Islet of Langerhans (tissue), 1 donor: ENCODE data around the gene ATXN7L1.
"Not testable (repeated sequence)": the region's sequence is repeated elsewhere in the genome, so short reads cannot be mapped to it uniquely, and the experiment has no call there.

Experiments used
- FAIRE-seq: peaks from one replicate; lab custom pipeline; 2011; peaks lifted over from hg19 to GRCh38; lab: Jason Lieb, UNC

Gene ATXN7L1

DNA sequence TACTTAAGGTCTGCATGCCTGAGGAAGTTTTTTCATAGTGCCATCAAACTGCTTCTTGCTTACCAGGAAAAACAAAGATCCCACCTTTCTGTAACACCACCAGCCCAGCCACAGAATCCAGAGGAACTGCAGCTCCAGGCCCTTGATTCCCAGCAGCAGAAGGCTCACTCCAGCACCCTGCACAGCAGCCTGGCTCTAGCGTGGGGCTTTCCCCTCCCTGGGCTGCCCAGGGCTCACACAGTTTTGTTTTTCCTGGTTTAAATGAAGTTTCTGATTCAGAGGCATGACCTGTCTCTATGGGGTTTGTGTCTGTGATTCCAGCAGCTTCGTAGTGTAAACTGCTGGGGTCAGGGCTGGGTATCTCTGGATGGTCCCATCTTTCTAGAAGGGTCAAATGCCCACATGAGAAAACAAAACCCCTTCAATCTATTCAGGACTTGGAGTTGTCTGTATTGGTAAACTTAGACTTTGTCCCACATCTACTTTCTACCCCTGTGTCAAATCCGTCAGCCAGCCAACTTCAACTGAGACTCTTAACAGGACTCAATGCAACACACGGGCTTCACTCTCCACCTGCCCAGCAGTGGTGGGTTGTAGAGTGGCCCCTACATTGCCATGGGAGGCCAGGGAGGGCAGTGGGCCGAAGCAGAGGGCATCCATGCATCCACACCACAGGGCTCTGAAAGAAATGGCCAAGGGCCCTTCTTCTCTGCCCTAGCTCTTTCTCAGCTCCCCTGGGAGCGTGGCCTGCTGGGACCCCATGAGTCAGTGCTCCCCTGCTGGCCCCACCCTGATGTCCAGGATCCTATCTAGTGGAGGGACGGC, 73.6 kb downstream of the ATXN7L1 start:
- no peak for FAIRE-seq

DNA sequence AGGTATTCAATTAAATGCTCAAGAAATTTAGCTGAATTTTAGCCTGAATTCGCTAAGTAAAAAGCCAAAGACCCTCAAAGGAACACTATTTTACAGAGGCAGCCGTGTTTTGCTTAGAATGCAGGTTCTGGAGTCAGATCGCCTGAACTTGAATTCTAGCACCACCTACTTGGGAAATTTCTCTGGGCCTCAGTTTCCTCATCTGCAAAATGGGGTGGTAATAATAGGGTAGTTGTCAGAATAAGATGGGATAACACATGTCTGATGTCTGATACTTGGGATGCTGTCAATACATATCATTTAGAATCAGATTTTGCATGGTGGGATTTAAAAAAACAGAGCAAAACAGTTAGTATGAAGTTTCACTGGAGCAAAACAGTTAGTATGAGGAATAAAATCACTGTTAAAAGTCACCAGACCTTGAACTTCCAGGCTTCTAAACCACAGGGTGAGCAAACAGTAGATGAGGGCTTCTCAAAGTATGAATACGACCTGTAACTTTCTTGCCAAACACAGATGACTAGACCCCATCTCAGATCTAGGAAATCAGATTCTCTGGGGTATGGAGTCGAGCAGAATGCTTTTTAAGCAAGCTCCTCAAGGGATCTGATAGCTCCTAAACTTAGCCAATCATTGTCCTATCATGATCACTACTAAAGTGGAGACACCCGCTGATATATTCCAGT, 75.4 kb downstream of the ATXN7L1 start:
- no peak for FAIRE-seq

DNA sequence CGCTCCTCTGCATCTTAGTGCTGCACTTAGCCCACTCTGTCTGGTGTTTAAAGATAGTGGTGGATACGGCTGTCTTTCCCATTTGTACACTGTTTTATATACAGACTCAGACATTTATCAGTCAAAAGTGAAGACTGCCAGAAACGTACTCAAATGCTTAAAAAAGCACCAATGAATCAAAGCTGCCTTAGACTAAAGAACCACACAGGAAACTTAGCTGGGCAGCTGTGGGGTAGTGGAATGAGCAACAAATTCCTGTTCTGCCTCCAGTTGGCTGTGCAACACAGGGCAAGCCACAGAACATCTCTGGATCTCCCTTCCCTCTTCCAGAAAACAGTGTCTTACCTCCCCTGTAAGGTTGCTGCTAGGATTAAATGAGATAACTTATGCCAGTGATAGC, 76.0 kb downstream of the ATXN7L1 start:
- no peak for FAIRE-seq

DNA sequence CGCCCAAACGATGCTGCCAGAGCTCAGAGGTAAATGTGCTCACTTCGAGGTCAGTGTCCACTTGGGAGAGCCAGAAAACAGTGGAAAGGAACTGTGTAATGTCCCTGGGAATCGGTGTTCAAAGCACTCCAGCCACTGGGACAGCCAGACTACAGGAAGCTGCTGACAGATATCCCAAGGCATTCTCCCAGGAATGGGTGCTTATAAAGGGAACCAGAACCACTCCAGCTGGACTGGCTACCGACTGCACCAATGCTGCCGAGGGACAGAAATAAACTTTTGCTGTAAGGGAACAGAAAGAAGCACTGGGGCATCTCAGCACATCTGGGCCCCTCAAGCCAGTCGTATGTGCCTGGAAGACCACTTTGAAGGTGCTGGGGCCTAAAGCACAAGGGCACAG, 76.7 kb downstream of the ATXN7L1 start:
- FAIRE-seq: no peak

DNA sequence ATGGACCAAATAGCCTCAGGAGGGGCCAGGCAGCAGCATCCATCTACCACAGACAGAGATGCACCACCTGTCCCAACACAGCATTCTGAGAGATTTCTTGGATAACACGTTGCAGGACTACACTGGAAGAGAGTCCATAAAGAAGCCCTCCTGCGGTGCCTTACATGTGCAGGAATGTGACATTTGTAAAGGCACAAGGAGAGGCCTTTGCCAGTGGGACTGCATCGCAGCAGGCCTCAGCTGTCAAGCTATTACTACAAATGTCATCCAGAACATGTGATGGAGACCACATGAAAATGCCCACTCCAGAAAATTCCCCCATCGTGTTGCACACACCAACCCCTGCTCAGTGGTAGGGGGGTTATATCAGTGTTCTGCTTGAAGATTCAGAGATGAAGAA, 77.4 kb downstream of the ATXN7L1 start:
- no peak for FAIRE-seq

DNA sequence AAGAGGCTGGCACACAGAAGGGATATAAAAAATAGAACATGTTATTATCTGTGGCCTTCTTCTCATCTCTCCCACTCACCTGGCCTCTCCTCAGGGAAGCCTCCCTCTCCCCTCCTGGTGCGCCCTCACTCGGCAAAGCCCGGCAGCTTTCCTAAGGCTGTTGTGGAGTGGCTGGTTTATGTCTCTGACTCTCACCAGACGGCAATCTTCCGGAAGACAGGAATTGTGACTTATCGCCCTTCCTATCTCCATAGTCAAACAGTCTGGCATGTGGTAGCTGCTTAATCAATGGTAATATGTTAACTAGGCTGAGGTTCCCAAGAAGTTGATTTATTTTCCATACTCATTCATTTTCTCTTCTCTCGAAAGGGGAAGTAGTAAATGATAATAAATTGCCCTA, 78.7 kb downstream of the ATXN7L1 start:
- no peak for FAIRE-seq

DNA sequence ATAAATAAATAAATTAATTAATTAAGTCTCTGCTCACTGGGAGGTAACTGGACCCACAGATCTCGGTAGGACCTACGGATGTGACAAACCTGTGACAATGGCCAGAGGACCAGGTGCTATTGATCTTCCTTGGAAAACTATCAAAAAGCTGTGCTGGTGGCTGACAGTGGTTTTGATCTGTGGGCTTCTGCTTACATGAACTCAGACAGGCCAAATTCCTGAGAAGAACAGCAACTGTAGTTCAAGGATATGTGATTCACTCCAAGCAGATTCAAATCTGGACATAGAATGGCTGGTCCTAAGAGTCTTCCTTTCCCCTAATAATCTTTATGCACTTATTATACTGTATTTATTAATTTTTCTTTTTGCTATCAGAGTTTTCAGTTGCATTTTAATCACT, 80.0 kb downstream of the ATXN7L1 start:
- FAIRE-seq: no peak

DNA sequence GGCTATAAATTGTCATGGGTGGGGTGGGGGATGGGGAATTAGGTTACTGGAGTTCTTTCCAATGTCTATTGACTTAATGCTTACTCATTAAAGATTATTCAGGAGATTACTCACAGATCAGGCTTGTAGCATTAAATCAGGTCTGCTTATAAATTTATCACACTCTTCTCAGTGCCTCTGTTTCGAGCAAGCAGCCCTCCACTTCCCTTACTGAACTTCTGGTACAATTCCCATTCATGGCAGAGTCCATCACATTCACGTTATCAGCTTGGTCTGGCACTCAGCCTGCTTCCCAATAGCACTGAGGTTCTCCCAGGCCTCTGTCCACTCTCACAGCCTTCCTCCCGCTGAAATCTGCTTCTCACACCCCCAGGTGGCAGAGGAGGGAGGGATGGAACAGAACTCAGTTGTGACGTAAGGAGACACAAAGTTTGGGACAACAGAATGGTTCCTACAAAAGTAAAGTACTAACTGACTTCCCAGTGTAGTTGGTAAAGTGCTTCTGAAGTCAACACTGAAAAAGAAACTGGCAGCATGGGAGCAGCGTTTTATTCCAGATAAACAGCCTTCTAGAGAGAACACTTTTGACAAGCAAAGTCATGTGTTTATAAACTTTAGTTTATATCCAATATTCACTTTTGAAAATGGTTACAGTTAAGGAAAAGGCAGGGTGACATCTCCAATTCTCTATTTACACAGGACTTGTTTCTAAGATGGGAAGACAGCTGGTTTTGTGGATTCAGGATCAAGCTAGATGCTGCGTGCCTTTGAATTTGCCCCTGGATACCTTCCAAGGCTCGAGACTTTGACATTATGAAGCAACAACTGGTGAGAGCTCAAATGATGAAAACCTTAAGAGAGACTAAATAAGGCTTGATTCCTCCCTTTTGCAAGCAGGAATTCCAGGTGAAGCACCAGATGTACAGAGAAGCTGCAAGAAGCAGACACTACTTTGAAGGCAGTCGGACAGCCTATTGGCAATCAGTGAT, 81.4 kb downstream of the ATXN7L1 start:
- no peak for FAIRE-seq

DNA sequence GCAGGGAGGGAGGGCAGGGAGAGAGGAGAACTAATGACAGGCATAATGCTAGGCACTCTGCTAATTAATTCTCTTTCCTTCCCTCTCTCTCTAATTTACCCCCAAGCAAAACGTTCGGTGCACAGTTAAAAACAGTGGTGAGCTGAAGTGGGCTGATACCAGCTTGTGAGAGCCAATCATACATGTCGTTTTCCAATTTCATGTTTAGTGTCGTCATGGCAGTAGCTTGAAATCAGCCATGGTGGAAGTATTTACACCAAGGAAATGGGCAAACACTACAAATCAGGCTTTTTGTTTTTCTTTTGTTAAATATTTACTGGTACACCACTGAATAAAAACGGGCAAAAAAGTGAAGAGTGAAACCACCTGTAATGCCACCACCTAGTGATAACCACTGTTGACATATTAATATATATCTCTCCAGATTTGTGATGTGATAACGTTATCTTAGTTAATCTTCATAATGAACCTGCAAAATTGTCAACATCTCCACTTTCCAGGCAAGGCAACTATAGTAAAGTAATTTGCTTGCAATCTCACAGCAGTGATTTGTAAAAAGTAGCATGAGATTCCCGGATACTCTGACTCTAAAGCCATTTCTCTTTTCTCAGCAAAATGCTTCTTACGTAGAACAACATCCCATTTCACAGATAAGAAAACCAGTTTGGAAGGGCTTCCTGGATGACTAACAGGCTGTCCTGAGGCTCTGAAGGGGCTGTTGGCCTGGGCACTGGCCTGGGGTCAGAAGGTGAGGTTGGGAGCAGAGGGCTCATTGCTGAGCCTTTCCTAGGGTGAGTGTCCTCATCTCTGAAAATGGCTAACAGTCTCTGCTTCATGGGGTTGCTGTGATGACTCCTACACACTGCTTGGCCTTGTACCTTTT, 83.7 kb downstream of the ATXN7L1 start:
- no peak for FAIRE-seq

DNA sequence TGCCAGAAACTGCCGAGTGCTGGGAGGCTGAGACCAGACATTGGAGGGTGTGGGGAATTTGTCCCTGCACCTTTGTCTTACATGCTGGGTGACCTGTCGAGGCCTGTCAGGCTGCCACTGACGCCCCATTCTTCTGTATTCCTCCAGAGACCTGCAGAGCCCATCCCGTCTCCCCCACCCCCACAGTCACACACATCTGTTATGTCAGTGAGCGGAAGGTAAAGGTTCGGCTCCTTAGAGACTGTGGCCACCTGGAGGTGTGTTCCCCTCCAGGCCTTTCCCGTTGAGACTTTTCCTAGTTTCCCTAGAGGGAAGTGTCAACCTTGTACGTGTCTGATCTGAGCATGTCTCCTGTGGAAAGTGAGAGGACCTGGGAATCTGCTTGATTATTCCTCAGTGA, 84.5 kb downstream of the ATXN7L1 start:
- FAIRE-seq: no peak

DNA sequence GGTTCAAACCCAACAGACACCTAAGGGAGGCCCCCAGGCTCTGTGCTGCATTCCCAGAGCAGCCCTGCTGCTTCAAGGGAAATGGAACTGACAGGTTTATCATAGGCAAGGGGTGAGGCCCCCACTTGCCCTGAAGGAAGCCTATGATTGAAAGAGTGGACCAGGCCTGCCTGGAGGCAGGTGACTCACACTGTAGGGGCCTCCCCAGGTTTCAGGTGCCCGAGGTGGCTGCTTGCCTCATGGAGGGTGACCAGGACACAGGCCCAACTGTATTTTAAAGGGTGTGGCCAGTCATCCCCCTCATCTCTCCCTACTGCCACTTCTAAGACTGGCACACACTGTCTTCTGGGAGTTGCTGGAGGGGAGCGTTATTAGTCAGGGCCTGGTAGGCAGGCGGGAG, 85.4 kb downstream of the ATXN7L1 start:
- FAIRE-seq: no peak

DNA sequence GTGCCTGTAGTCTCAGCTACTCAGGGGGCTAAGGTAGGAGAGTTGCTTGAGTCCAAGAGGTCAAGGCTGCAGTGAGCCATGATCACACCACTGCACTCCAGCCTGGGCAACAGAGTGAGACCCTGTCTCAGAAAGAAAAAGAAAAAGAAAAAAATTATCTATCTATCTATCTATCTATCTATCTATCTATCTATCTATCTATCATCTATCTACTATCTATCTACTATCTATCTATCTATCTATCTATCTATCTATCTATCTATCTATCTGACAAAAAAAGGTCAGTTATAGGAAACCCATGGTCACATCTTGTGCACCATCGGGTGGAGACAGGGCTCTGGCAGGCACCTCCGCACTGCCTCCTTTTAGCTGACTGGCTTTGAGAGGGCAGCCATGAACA, 85.9 kb downstream of the ATXN7L1 start:
- FAIRE-seq: not testable (repeated sequence)

DNA sequence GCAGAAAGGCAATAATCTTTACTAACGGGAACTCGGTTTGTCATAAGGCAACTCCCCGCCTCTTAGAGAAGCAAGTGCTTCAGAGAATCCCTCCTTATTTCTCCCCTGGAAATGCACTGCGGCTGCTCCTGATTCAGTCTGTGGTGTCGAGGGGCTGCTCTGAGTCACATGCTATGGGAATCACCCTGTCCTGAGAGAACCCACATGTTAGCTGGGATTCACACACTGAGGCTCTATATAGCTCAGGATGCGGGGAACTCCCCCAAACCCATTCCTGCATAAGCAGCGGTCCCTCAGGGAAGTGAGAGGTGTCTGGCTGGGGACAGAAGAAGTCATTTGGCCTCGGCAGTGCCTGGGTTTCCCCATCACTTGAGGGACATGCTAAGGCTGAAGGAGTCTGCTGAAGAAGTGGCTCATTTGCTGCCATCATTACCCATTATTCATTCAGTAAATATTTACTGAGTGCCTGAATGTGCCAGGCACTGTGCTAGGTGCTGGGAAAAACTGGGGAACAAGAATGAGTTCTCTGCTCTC, 87.5 kb downstream of the ATXN7L1 start:
- no peak for FAIRE-seq

DNA sequence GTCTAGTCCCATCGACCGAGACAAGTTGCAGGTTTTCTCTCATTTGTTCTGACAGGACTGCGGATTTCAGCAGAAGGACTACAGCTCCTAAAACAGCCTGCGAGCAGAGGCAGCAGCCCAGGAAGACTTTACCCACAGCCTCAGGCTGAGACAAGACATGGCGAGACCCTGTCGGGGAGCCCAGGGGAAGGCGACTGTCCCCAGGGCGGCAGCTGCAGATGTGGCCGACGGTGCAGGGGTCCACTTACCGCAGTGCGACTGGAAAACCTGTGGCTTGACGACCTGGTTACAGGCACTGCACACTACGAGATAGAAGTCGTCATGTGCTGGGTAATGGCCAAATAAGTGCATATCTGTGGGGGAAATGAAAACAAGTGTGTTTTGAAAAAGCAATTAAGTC, 88.0 kb downstream of the ATXN7L1 start:
- FAIRE-seq: no peak

DNA sequence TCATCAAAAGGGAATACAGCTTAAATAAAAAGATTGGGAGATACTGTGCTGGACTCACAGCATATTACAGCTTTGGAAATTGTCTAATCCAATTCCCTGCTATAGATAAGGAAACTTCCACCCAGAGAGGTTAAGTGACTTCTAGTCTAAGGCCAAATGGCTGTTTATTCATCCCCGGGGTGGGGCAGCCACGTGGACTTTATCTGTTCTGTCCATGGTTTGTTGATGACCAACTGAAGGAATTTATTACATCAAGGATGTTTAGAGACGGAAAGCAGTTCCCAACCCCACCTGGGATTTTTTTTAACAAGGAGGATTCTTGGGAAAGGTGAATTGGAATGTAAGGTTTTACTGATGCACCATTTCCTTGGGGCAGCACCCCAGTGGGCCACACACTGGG, 88.6 kb downstream of the ATXN7L1 start:
- FAIRE-seq: no peak

DNA sequence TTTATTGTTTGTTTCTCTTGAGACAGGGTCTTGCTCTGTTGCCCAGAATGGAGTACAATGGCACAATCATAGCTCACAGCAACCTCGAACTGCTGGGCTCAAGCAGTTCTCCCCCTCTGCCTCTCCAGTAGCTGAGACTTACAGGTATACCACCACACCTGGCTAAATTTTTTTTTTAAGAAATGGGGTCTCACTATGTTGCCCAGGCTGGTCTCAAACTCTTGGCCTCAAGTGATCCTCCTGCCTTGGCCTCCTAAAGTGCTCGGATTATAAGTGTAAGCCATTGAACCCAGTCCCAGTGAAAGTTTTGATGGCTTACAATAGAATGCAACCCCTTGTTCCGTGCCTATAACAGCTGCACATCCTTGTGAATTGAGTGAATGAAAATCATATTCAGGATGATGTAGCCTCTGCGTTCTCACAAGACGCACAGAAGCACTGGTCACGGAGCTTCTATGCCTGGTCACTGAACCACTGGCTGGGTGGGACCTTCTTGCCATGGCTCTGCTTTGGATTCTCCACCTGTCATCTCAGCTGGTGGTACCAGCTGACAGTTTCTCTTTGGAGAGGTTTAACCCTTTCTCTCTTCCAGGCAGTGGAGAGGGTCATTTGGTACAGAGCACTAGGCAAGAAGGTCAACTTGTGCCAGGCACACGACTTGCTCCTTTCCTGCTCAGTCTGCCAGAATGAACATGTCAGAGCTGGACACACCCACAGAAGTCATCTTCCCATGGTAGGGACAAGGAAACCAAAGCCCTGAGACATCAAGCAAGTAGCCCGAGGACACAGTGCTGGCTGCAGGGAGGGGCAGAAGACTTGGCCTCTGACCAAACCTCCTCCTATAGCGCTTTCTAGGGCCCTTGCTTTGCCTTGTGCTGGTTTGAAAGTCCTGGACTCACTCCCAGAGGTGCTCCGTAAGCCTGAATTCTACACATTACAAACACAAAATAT, 89.6 kb downstream of the ATXN7L1 start:
- FAIRE-seq: no peak

DNA sequence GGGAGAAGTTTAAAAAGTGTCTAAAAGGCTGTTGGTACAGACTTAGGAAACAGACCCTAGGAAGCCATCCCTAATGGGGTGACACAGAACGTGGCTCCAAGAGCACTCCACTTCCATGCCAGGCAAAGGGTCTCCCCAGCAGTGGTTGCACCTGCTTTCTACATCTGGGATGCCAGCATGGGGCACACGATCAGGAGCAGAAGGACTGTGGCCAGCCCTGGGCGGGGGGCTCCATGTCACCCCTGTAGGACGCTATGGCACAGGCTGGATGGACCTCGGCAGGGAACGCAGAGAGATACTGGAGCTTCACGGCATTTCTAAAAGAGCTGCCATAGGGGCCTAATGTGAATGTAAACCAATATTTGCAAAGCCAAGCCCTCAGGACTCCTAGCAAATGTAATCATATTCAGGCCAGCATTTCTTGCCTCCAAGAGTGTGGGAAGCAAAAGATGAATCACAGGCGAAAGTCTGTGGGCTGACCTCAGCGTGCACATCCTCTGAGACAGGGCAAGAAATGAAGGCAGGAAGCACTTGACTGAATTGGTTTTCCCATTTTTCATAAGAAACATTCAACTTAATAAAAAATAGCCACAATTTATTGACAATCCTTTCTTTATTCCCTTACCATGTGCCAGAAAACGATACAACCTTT, 93.9 kb downstream of the ATXN7L1 start:
- no peak for FAIRE-seq

DNA sequence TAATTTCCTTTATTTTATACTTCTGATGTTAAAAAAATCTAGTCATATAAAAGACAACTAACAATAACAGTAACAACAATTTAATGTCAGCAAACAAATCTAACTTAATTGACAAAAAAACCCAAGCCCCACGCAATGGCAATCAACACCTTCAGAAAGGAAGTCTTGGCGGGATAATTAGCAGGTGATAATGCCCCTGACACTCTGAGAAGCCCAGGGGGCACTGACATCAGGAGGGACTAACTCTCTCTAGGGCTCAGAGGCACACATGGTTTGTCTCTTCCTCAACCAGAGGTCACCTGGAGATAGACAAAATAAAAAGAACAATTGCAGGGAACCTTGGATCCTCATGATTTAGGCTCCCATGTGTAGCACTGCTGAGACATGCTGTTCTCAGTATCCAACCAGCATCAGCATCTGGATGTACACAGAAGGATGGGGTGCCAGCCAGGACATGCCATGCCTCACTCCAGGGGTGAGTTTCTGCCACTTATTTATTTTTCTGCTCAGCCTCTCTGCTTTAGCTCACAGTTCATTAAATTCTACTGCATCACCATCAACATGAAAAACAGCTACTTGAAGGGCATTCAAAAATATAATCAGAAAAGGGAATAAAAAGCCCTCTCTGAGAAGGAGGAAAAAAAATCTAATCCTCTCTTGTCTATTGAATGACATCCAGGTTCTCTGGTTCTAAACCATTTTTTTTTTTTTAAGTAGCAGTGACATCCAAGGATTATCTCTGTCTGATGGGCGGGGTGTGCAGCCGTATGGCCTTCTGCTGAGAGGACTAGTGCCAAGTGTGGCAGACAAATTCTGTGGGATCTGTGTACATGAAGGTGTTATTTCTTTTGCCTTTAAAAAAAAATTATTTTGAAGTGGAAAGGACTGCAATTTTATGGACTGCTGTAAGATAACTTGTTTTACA, 96.3 kb downstream of the ATXN7L1 start:
- FAIRE-seq: no peak

DNA sequence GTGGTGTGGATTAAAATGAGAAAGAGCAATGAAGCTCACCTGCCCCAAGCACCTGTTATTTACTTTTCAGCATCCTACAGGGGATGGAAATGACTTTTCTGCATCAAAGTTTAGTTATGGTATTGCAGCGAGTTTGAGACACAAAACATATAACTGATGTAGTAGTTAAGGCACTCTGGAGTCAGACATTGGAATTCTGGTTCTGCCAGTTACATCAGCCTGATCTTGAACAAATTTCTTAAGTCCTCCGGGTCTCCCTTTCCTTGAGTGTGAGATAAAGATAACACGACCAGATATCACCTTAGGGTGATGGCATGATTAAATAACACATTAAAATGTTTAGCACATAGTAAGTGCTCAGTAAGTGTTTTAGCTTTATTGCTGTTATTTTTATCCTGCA, 97.4 kb downstream of the ATXN7L1 start:
- no peak for FAIRE-seq
